ENCODE results near the gene LRCH1.

- no peak for TF ChIP-seq POLR2A (IDR thresholded peaks at IDR 0.05)
- TF ChIP-seq, protein P1, sequence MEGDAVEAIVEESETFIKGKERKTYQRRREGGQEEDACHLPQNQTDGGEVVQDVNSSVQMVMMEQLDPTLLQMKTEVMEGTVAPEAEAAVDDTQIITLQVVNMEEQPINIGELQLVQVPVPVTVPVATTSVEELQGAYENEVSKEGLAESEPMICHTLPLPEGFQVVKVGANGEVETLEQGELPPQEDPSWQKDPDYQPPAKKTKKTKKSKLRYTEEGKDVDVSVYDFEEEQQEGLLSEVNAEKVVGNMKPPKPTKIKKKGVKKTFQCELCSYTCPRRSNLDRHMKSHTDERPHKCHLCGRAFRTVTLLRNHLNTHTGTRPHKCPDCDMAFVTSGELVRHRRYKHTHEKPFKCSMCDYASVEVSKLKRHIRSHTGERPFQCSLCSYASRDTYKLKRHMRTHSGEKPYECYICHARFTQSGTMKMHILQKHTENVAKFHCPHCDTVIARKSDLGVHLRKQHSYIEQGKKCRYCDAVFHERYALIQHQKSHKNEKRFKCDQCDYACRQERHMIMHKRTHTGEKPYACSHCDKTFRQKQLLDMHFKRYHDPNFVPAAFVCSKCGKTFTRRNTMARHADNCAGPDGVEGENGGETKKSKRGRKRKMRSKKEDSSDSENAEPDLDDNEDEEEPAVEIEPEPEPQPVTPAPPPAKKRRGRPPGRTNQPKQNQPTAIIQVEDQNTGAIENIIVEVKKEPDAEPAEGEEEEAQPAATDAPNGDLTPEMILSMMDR (IDR thresholded peaks at IDR 0.05), result no peak
These were observed 88.5 kb downstream of the LRCH1 start for GRCh38 chr13:46641274-46642081.
